HG02642 (cell line): Measurements from ENCODE around the gene GPR107.

Experiments used
- ATAC-seq: cut with Tn5 transposase; IDR thresholded peaks from one replicate; pipeline ENCODE4 v1.9.1; 2021; ENCODE audit warnings: mild to moderate bottlenecking; ENCODE audit not compliant: unreplicated experiment, poor library complexity

The GPR107 gene

GRCh38 chr9:130154816-130155215 lies 101.1 kb downstream of the GPR107 start:
- no peak for ATAC-seq

- no peak for ATAC-seq
These were observed 101.9 kb downstream of the GPR107 start for GRCh38 chr9:130155647-130156046.

- no peak for ATAC-seq
These were observed 103.0 kb downstream of the GPR107 start for GRCh38 chr9:130156672-130157071.

- ATAC-seq, result no peak
These were observed 103.4 kb downstream of the GPR107 start for GRCh38 chr9:130157079-130157478.

- ATAC-seq, result no peak
These were observed 104.3 kb downstream of the GPR107 start for GRCh38 chr9:130158001-130158400.

GRCh38 chr9:130159057-130159456 lies 105.4 kb downstream of the GPR107 start:
- ATAC-seq, result no peak

GRCh38 chr9:130159915-130160670 lies 106.4 kb downstream of the GPR107 start:
- ATAC-seq, result no peak

- ATAC-seq, result no peak
These were observed 107.3 kb downstream of the GPR107 start for GRCh38 chr9:130160862-130161470.

- ATAC-seq, result no peak
These were observed 111.9 kb downstream of the GPR107 start for GRCh38 chr9:130165579-130165978.

- no peak for ATAC-seq
These were observed 112.7 kb downstream of the GPR107 start for GRCh38 chr9:130166399-130166798.

- ATAC-seq, result no peak
These were observed 114.2 kb downstream of the GPR107 start for GRCh38 chr9:130167927-130168326.

- no peak for ATAC-seq
These were observed 117.8 kb downstream of the GPR107 start for GRCh38 chr9:130171226-130172148.

- ATAC-seq, result no peak
These were observed 118.6 kb downstream of the GPR107 start, which contains the start of gene NCS1 for GRCh38 chr9:130172161-130172857. NCS1 (plus strand) TSS chr9:130172404; CDS start chr9:130172664, 260 bp downstream.

GRCh38 chr9:130172858-130173665 lies 119.4 kb downstream of the GPR107 start:
- no peak for ATAC-seq

- ATAC-seq, result no peak
These were observed 119.9 kb downstream of the GPR107 start for GRCh38 chr9:130173666-130173983.

- ATAC-seq, result no peak
These were observed 120.3 kb downstream of the GPR107 start for GRCh38 chr9:130174025-130174424.

- no peak for ATAC-seq
These were observed 121.2 kb downstream of the GPR107 start for GRCh38 chr9:130174920-130175321.

- ATAC-seq, result no peak
These were observed 121.6 kb downstream of the GPR107 start for GRCh38 chr9:130175355-130175754.

- no peak for ATAC-seq
These were observed 123.1 kb downstream of the GPR107 start for GRCh38 chr9:130176760-130177159.
